Stimulated activated naive CD8-positive, alpha-beta T cell treated with anti-CD3 and anti-CD28 coated beads, Interleukin-15, amount 100 ng/mL, for 72 hours (primary cell): ENCODE data around the gene MTARC2.

Experiments
- ATAC-seq: fragments of 150-1000 bp; cut with Tn5 transposase; 2 replicates; pipeline ENCODE4 v1.10.0; 2021; ENCODE audit warnings: mild to moderate bottlenecking, moderate library complexity
- DNase-seq, 2 donors: peaks; one replicate each; pipeline ENCODE4 v3.0.0; 2021 to 2022
- H3K27ac Mint-ChIP-seq, 2 donors: one replicate each; pipeline ENCODE4 v1.8.0; 2022; ENCODE audit warnings: mild to moderate bottlenecking in 2 of 2, mixed read lengths in 2 of 2, moderate library complexity in 2 of 2
- H3K27me3 Mint-ChIP-seq: one replicate; pipeline ENCODE4 v1.8.0; 2022; ENCODE audit warnings: mixed read lengths
- H3K4me1 Mint-ChIP-seq: one replicate; pipeline ENCODE4 v1.8.0; 2022; ENCODE audit warnings: mild to moderate bottlenecking, mixed read lengths
- H3K4me3 Mint-ChIP-seq, 2 donors: one replicate each; pipeline ENCODE4 v1.8.0; 2022; ENCODE audit warnings: mild to moderate bottlenecking in 2 of 2, mixed read lengths in 2 of 2, moderate library complexity in 1 of 2
- H3K9me3 Mint-ChIP-seq, 2 donors: one replicate each; pipeline ENCODE4 v1.8.0; 2022; ENCODE audit warnings: mixed read lengths in 2 of 2

The MTARC2 gene

GRCh38 chr1:220776254-220776653, 28.1 kb downstream of the MTARC2 start:
- no peak for ATAC-seq
- Mint-ChIP-seq H3K27me3 (peaks cover 22% of the 10 kb centered on the region), H3K4me3 (no peak overlapping the region)

GRCh38 chr1:220776720-220777326, 28.7 kb downstream of the MTARC2 start:
- peak; percentile 55 to 57 for DNase-seq
- Mint-ChIP-seq H3K27ac (peak overlapping the region in 1 of 2 donors; percentile 54), H3K9me3 (no peaks in the 10 kb centered on the region), H3K4me3 (no peak overlapping the region), H3K4me1 (no peaks in the 10 kb centered on the region), H3K27me3 (peaks cover 28% of the 10 kb centered on the region)
- ATAC-seq = peak; percentile 85

More at GRCh38 chr1:220776254-220776653, 28.1 kb downstream of the MTARC2 start:
- no peaks in the 10 kb centered on the region for H3K4me1 Mint-ChIP-seq
- DNase-seq = no peak
- no peak overlapping the region for H3K27ac Mint-ChIP-seq
- no peaks in the 10 kb centered on the region for H3K9me3 Mint-ChIP-seq

- no peak overlapping the region for H3K27ac Mint-ChIP-seq
- no peaks in the 10 kb centered on the region for H3K9me3 Mint-ChIP-seq
- DNase-seq (no peak), ATAC-seq (no peak)
- H3K27me3 Mint-ChIP-seq = peaks cover 71% of the 10 kb centered on the region
- peaks cover 5% of the 10 kb centered on the region for H3K4me1 Mint-ChIP-seq
- no peak overlapping the region for H3K4me3 Mint-ChIP-seq
Measured at GRCh38 chr1:220783453-220783852, 35.3 kb downstream of the MTARC2 start.

- Mint-ChIP-seq H3K9me3 (no peaks in the 10 kb centered on the region), H3K27ac (no peak overlapping the region), H3K4me1 (peaks cover 5% of the 10 kb centered on the region), H3K4me3 (no peak overlapping the region), H3K27me3 (peaks cover 79% of the 10 kb centered on the region)
- no peak for ATAC-seq
- no peak for DNase-seq
Measured at GRCh38 chr1:220784751-220785150, 36.6 kb downstream of the MTARC2 start.

- Mint-ChIP-seq H3K4me1 (peaks cover 5% of the 10 kb centered on the region), H3K27ac (no peak overlapping the region), H3K9me3 (no peaks in the 10 kb centered on the region), H3K27me3 (peaks cover 79% of the 10 kb centered on the region), H3K4me3 (no peak overlapping the region)
- no peak for ATAC-seq
- DNase-seq = no peak
Measured at GRCh38 chr1:220785166-220786056, 37.3 kb downstream of the MTARC2 start.

GRCh38 chr1:220786057-220786336, 37.9 kb downstream of the MTARC2 start:
- ATAC-seq = peak; percentile 41
- Mint-ChIP-seq H3K27me3 (peaks cover 79% of the 10 kb centered on the region), H3K27ac (no peak overlapping the region), H3K4me3 (peak overlapping the region in 1 of 2 donors; percentile 57), H3K4me1 (peaks cover 5% of the 10 kb centered on the region), H3K9me3 (no peaks in the 10 kb centered on the region)
- no peak for DNase-seq

GRCh38 chr1:220786337-220787068, 38.4 kb downstream of the MTARC2 start, which contains the start of gene MTARC1:
MTARC1 (plus strand) TSS chr1:220786913; CDS start chr1:220786945, 32 bp downstream.
- Mint-ChIP-seq H3K9me3 (no peaks in the 10 kb centered on the region), H3K27ac (no peak within 1 kb of the TSS), H3K4me3 (peak within 1 kb of the TSS; percentile 55 to 68), H3K4me1 (peaks cover 5% of the 10 kb centered on the region), H3K27me3 (peaks cover 80% of the 10 kb centered on the region)
- DNase-seq (peak in 1 of 2 donors; percentile 11), ATAC-seq (peak; percentile 54)

- Mint-ChIP-seq H3K27me3 (peaks cover 79% of the 10 kb centered on the region), H3K4me3 (peak overlapping the region; percentile 55 to 68), H3K27ac (no peak overlapping the region), H3K4me1 (peaks cover 5% of the 10 kb centered on the region), H3K9me3 (no peaks in the 10 kb centered on the region)
- DNase-seq (no peak), ATAC-seq (peak; percentile 35)
Measured at GRCh38 chr1:220787069-220787619, 39.0 kb downstream of the MTARC2 start.

GRCh38 chr1:220788900-220789299, 40.8 kb downstream of the MTARC2 start:
- H3K4me3 Mint-ChIP-seq = no peak overlapping the region
- ATAC-seq = no peak
- H3K27me3 Mint-ChIP-seq = peaks cover 61% of the 10 kb centered on the region
- H3K27ac Mint-ChIP-seq = no peak overlapping the region
- peaks cover 5% of the 10 kb centered on the region for H3K4me1 Mint-ChIP-seq
- no peaks in the 10 kb centered on the region for H3K9me3 Mint-ChIP-seq
- DNase-seq = no peak

GRCh38 chr1:220789532-220790147, 41.5 kb downstream of the MTARC2 start:
- ATAC-seq (no peak), DNase-seq (no peak)
- H3K9me3 Mint-ChIP-seq = no peaks in the 10 kb centered on the region

GRCh38 chr1:220791285-220791684, 43.2 kb downstream of the MTARC2 start:
- peak overlapping the region in 1 of 2 donors; percentile 20 for H3K27ac Mint-ChIP-seq
- no peaks in the 10 kb centered on the region for H3K9me3 Mint-ChIP-seq
- H3K4me3 Mint-ChIP-seq = no peak overlapping the region
- ATAC-seq (no peak), DNase-seq (no peak)
- H3K27me3 Mint-ChIP-seq = peaks cover 37% of the 10 kb centered on the region
- H3K4me1 Mint-ChIP-seq = peaks cover under 1% of the 10 kb centered on the region

More at GRCh38 chr1:220789532-220790147, 41.5 kb downstream of the MTARC2 start:
- Mint-ChIP-seq H3K27ac (no peak overlapping the region), H3K27me3 (peaks cover 54% of the 10 kb centered on the region), H3K4me1 (peaks cover 5% of the 10 kb centered on the region), H3K4me3 (no peak overlapping the region)

GRCh38 chr1:220791956-220792355, 43.8 kb downstream of the MTARC2 start:
- ATAC-seq (no peak), DNase-seq (no peak)
- H3K4me3 Mint-ChIP-seq = no peak overlapping the region
- peaks cover 31% of the 10 kb centered on the region for H3K27me3 Mint-ChIP-seq
- H3K9me3 Mint-ChIP-seq = no peaks in the 10 kb centered on the region
- H3K27ac Mint-ChIP-seq = no peak overlapping the region
- H3K4me1 Mint-ChIP-seq = no peaks in the 10 kb centered on the region

- Mint-ChIP-seq H3K4me1 (no peaks in the 10 kb centered on the region), H3K27me3 (peaks cover 5% of the 10 kb centered on the region), H3K4me3 (no peak overlapping the region), H3K27ac (no peak overlapping the region), H3K9me3 (no peaks in the 10 kb centered on the region)
- DNase-seq = no peak
- no peak for ATAC-seq
Measured at GRCh38 chr1:220796530-220796929, 48.4 kb downstream of the MTARC2 start.

GRCh38 chr1:220797044-220797443, 48.9 kb downstream of the MTARC2 start:
- Mint-ChIP-seq H3K4me3 (no peak overlapping the region), H3K27ac (no peak overlapping the region), H3K27me3 (no peaks in the 10 kb centered on the region), H3K9me3 (no peaks in the 10 kb centered on the region), H3K4me1 (no peaks in the 10 kb centered on the region)
- ATAC-seq (no peak), DNase-seq (no peak)

- no peak for ATAC-seq
- Mint-ChIP-seq H3K27me3 (peaks cover 2% of the 10 kb centered on the region), H3K9me3 (no peaks in the 10 kb centered on the region), H3K27ac (no peak overlapping the region), H3K4me1 (no peaks in the 10 kb centered on the region), H3K4me3 (no peak overlapping the region)
- DNase-seq = no peak
Measured at GRCh38 chr1:220797553-220797952, 49.4 kb downstream of the MTARC2 start.
